Measurements from ENCODE around the gene CPNE5.

Gene CPNE5

GRCh38 chr6:36743032-36743431 lies 96.2 kb downstream of the CPNE5 start:
- intact Hi-C loops (cut with DNase I), result no loop called here
- DNase-seq, result no peak

DNA sequence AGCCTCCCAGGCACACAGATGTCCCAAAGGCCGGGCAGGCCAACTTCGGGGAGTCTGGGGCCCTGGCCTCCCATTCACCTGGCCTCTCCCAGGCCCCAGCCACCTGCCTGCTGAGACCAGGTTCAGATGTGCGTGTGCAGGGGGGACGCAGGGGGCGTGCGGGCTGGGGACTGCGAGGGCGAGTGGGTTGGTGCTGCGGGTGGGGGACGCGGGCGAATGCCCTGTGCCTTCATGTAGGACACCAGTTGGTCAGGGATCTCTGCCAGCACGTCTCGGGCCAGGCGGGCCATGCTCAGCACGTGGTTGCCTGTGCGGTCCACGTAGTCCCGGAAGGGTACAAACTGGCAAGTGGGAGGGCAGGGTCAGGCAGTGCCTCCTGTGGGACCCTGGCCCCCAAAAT lies 97.1 kb downstream of the CPNE5 start:
- no peak for DNase-seq
- intact Hi-C loops (cut with DNase I), result no loop called here

DNA sequence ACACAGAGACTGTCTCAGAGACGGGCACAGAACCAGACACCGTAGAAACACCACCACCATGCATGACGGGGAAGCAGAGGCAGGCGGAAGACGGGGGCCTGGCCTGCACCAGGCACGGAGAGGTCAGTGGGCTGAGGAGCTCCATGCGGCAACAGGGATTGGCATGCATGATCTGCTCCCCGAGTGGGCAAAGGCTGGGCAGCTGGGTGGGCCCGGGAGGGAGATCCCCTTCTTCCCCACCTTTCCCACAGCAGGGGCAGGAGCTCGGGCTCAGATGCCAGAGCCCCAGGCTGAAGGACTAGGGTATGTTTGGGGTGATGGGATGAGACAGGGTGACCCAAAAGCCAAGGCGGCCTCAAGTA lies 98.4 kb downstream of the CPNE5 start:
- intact Hi-C loops (cut with DNase I), result no loop called here
- DNase-seq, result no peak

GRCh38 chr6:36739947-36740817 lies 99.1 kb downstream of the CPNE5 start:
- intact Hi-C loops (cut with DNase I), result no loop called here
- DNase-seq, result no peak

DNA sequence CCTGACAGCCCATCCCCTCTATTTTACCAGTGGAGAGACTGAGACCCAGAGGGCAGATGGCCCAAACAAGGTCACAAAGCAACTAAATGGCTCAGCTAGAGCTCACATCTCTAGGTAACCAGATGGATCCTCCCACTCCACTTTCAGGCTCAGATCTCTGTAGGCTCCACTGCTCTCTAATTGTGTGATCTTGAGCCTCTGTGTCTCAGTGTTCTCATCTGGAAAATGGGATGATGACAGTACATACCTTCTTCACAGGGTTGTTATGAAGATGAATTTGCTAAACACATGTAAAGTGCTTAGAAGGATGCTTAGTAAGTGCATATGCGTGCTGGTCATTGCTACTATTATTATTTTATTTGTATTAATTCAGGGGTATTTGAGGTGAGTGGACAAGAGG lies 101.1 kb downstream of the CPNE5 start:
- DNase-seq, result no peak
- intact Hi-C loops (cut with DNase I), result no loop called here

GRCh38 chr6:36737043-36737785 lies 102.0 kb downstream of the CPNE5 start:
- DNase-seq, result no peak

DNA sequence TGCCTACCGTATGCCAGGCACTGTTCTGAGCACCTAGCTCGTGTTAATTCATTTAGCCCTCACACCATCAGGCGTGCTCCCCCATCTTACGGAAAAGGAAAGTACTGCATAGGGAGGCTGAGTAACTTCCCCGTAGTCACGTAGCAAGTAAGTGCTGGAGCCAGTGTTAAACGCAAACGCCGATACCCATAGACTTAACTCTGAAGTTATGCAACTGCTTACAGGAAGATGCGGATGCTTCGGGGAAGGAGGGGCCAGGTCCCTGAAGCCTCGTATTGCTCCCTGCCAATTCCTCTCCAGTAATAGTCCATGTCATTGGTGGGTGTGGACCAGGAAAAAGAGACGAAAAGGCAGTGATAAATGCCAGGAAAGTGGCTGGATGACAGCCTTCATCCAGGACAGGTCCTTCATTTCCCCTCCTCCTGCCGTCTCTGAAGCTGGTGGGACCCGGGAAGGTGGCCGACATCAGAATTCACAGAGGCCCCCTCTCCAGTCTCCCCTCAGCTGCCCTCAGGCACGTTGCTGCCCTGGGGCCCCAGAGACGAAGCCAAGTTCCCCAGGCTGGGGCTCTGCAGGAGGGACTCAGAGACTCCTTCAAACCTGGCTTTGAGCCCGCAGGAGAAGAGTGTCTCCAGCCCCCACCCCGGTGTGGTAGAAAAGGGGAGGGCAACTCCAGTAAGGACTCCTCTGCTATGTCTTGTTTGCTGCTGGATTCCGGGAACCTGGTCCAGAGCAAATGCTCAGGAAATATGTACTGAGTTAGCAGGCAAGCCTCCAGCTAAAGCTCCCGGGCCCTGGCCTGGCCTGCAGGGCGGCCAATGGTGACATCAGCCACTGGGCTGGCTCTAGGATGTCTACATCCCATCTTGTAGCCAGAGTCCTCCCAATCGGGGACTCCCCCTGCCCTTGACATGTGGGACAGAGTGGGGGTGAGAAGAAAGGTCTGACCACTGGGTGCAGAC lies 103.9 kb downstream of the CPNE5 start:
- intact Hi-C loops (cut with DNase I), result no loop called here

More at GRCh38 chr6:36737043-36737785, 102.0 kb downstream of the CPNE5 start:
- intact Hi-C loops (cut with DNase I), result no loop called here

GRCh38 chr6:36734486-36735060 lies 104.7 kb downstream of the CPNE5 start:
- intact Hi-C loops (cut with DNase I), result no loop called here

More for the DNA sequence above, 103.9 kb downstream of the CPNE5 start:
- peak in 24 of 42 donors; percentile 11 to 79 (median 52) for DNase-seq

GRCh38 chr6:36733300-36733699 lies 105.9 kb downstream of the CPNE5 start:
- intact Hi-C loops (cut with DNase I), result no loop called here
- no peak for DNase-seq

More at GRCh38 chr6:36734486-36735060, 104.7 kb downstream of the CPNE5 start:
- DNase-seq, result no peak

- intact Hi-C loops (cut with DNase I), result no loop called here
- DNase-seq, result no peak
These were observed 107.5 kb downstream of the CPNE5 start for GRCh38 chr6:36731622-36732310.

- intact Hi-C loops (cut with DNase I), result no loop called here
- no peak for DNase-seq
These were observed 108.5 kb downstream of the CPNE5 start for GRCh38 chr6:36730424-36731380.

DNA sequence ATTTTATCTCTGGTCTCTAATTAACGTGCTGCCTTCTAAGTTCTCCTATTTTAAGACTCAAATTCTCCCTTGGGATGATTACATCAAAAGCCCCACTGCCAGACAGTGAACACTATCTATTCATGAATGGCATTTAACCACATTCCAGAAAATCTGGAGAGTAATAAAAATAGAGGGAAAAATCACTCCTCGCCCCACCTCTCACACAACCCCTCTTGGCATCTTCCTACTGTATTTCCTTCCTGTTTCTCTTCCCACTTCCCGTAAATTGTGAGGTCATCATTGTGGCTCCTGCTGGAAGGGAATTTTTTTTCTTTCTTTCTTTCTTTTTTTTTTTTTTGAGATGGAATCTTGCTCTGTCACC lies 110.1 kb downstream of the CPNE5 start:
- intact Hi-C loops (cut with DNase I), result no loop called here
- no peak for DNase-seq

DNA sequence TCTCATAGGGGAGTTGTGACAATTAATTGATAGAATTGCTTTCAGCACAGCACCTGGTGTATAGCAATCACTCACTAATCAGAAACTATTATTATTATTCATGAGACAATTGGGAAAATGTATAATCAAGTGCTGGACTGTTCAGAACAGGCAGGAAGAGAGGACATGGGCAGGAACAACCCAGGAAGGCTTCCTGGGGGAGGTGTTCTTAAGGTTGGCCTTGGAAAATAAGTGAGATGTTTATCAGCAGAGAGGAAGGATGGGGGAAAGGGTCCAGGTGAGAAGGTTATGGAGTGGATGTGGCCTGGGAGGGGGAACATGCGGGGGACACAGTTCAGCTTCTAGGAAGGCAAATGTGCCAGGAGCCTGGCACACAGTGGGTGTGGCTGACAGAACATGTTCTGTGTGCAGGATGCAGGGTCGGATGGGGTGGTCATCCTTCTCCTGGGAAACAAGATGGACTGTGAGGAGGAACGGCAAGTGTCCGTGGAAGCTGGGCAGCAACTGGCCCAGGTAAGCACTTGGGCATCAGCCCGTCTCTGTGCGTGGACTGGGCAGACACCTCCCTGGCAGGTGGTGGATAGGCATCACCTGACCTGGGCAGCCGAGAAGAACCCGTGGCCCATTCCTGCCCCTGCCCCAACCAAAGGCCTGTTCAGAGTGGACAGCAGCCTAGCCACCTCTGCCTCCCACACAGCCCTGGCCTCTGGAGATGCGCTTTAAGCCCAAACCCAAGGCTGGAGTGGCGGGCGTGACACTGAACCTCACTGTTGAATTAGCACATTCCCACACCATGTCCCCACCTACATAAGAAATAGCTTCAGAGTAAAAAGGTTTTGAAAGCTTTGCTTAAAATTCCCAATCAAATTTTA lies 110.7 kb downstream of the CPNE5 start:
- DNase-seq, result no peak
- intact Hi-C loops (cut with DNase I), result no loop called here

GRCh38 chr6:36727505-36728021 lies 111.7 kb downstream of the CPNE5 start:
- intact Hi-C loops (cut with DNase I), result no loop called here
- no peak for DNase-seq

GRCh38 chr6:36725581-36725980 lies 113.7 kb downstream of the CPNE5 start:
- intact Hi-C loops (cut with DNase I), result no loop called here
- no peak for DNase-seq

Data from head of caudate nucleus (tissue), 42 donors.